B cell (primary cell): ENCODE results near the gene STXBP1. TPM values are rescaled to one million over a fixed set of nuclear protein-coding genes. Genes with fewer than 3 reads are reported as not detected.

Experiments used
- ATAC-seq: fragments of 200-7000 bp; cut with Tn5 transposase; one replicate; pipeline ENCODE4 v1.10.0; 2021; ENCODE audit warnings: low read depth, mild to moderate bottlenecking, moderate number of reproducible peaks, moderate library complexity
- CTCF ChIA-PET: fragments of 350-600 bp; sonication (Branson Sonifier 250); formaldehyde crosslinking; loops from one replicate; lab custom pipeline; 2021; ENCODE audit warnings: antibody characterized with exemption, inconsistent platforms; lab: Charles Lee
- POLR2A ChIA-PET: fragments of 350-600 bp; sonication (Branson Sonifier 250); formaldehyde crosslinking; loops from one replicate; lab custom pipeline; 2021; ENCODE audit warnings: antibody characterized with exemption; lab: Charles Lee
- DNase-seq: peaks from one replicate; pipeline ENCODE4 v3.0.0; 2013
- H2AFZ ChIP-seq: 2 replicates; pipeline ENCODE4 v1.6.1; 2012; ENCODE audit warnings: mild to moderate bottlenecking, low read depth, low read length; ENCODE audit not compliant: insufficient read depth, poor library complexity, severe bottlenecking
- H3K27ac ChIP-seq, 2 donors: 1 replicate in 1 of 2; 2 replicates in 1 of 2; pipeline ENCODE4 v1.5.1; 2012 to 2013; ENCODE audit warnings: low read length in 2 of 2, mild to moderate bottlenecking in 2 of 2, moderate library complexity in 1 of 2
- H3K27me3 ChIP-seq, 4 experiments: fragments of 200-600 bp in 1 of 4; sonication (generic) in 1 of 4; replicated peaks in 1 of 4; 1 replicate in 2 of 4; 2 replicates in 2 of 4; pipeline versions ENCODE4 v1.6.1 to v1.7.0; 2013 to 2016; ENCODE audit warnings: low read length in 3 of 4, mild to moderate bottlenecking in 2 of 4, mixed read lengths in 1 of 4, moderate library complexity in 1 of 4; ENCODE audit not compliant: insufficient read depth in 4 of 4, control insufficient read depth in 3 of 4; ENCODE audit errors: control extremely low read depth in 1 of 4
- H3K36me3 ChIP-seq, 2 experiments: replicated peaks in 1 of 2; 1 replicate in 1 of 2; 2 replicates in 1 of 2; pipeline versions ENCODE4 v1.6.1 to v1.7.1; 2013; ENCODE audit warnings: low read length in 1 of 2; ENCODE audit not compliant: insufficient read depth in 2 of 2, control insufficient read depth in 1 of 2; ENCODE audit errors: control extremely low read depth in 1 of 2, extremely low read depth in 1 of 2
- H3K4me1 ChIP-seq, 2 donors: fragments of 200-600 bp in 1 of 2; sonication (generic) in 1 of 2; 1 replicate in 1 of 2; 2 replicates in 1 of 2; pipeline versions ENCODE4 v1.5.1 to v1.6.1; 2013 to 2017; ENCODE audit warnings: low read length in 2 of 2; ENCODE audit not compliant: control insufficient read depth in 2 of 2, insufficient read depth in 2 of 2
- H3K4me2 ChIP-seq: replicated peaks from 2 replicates; pipeline ENCODE3; 2012; ENCODE audit warnings: mild to moderate bottlenecking, low read depth, low read length; ENCODE audit not compliant: poor library complexity, severe bottlenecking
- H3K4me3 ChIP-seq, 5 experiments: fragments of 200-600 bp in 1 of 5; sonication (generic) in 1 of 5; 1 replicate in 3 of 5; 2 replicates in 2 of 5; pipeline versions ENCODE4 v1.5.1 to v1.7.0; 2011 to 2016; ENCODE audit warnings: low read length in 4 of 5, mild to moderate bottlenecking in 4 of 5, low read depth in 2 of 5, control low read depth in 1 of 5, moderate library complexity in 1 of 5; ENCODE audit not compliant: insufficient read depth in 1 of 5; ENCODE audit errors: control extremely low read depth in 1 of 5, extremely low read depth in 1 of 5
- H3K79me2 ChIP-seq: fragments of 200-600 bp; sonication (generic); one replicate; pipeline ENCODE4 v1.6.0; 2016; ENCODE audit warnings: low read length; ENCODE audit not compliant: control insufficient read depth, insufficient read depth
- H3K9ac ChIP-seq: fragments of 200-600 bp; sonication (generic); 2 replicates; pipeline ENCODE4 v1.6.1; 2017; ENCODE audit warnings: mild to moderate bottlenecking, low read length, moderate library complexity
- H3K9me3 ChIP-seq, 3 donors: one replicate each; pipeline versions ENCODE4 v1.6.1 to v1.7.1; 2013; ENCODE audit warnings: low read length in 2 of 3; ENCODE audit not compliant: control insufficient read depth in 2 of 3, insufficient read depth in 1 of 3; ENCODE audit errors: control extremely low read depth in 1 of 3
- H4K20me1 ChIP-seq: 2 replicates; pipeline ENCODE4 v1.6.0; 2012; ENCODE audit warnings: mild to moderate bottlenecking, low read length; ENCODE audit not compliant: insufficient read depth, control insufficient read depth, poor library complexity, severe bottlenecking
- H3K27ac Mint-ChIP-seq: one replicate; pipeline ENCODE4 v1.8.0; 2021; ENCODE audit warnings: mixed read lengths
- H3K27me3 Mint-ChIP-seq: one replicate; pipeline ENCODE4 v1.8.0; 2021; ENCODE audit warnings: mixed read lengths
- H3K4me1 Mint-ChIP-seq: one replicate; pipeline ENCODE4 v1.8.0; 2021; ENCODE audit warnings: mixed read lengths
- H3K4me3 Mint-ChIP-seq: one replicate; pipeline ENCODE4 v1.8.0; 2021; ENCODE audit warnings: mixed read lengths
- H3K9me3 Mint-ChIP-seq: one replicate; pipeline ENCODE4 v1.8.0; 2022; ENCODE audit warnings: mixed read lengths; ENCODE audit not compliant: insufficient read depth
- EZH2 ChIP-seq: IDR thresholded peaks from 2 replicates; pipeline ENCODE4 v1.6.1; 2012; ENCODE audit warnings: borderline replicate concordance, low read depth, mild to moderate bottlenecking, moderate library complexity, low read length; ENCODE audit not compliant: insufficient read depth, poor library complexity, severe bottlenecking
- WGBS: methylation state at CpG from one replicate; pipeline ENCODE4 v1.1.5; 2013; ENCODE audit warnings: missing lambda C conversion rate; ENCODE audit not compliant: insufficient coverage; 5-methylcytosine and 5-hydroxymethylcytosine counted together
- intact Hi-C: fragments of 100-400 bp; cut with micrococcal nuclease; formaldehyde crosslinking; loops from one replicate; pipeline ENCODE4 v1.10.0; 2022
- polyA plus RNA-seq: library from polyadenylated mRNA; depleted of rRNA; stranded (reverse); fragments of >200 nt; gene quantifications from 2 replicates; pipeline ENCODE4 v1.2.3, GENCODE V29; 2012
- total RNA-seq, 2 donors: library from RNA; stranded (reverse); fragments of 120-200 nt in 1 of 2; gene quantifications; 1 replicate in 1 of 2; 2 replicates in 1 of 2; pipeline versions ENCODE4 v1.2.3 to v1.2.4, GENCODE V29; 2013 to 2022
- TF ChIP-seq, protein P1 (sequence below): fragments of 200-600 bp; IDR thresholded peaks from one replicate; pipeline ENCODE4 v1.8.0; 2022; ENCODE audit warnings: antibody characterized with exemption, mild to moderate bottlenecking

The STXBP1 gene
- total and polyA plus RNA-seq, 2 donors (not counting 1 experiment from before 2014, with no cell fraction given) = 0.62 TPM; not detected in 1

DNA sequence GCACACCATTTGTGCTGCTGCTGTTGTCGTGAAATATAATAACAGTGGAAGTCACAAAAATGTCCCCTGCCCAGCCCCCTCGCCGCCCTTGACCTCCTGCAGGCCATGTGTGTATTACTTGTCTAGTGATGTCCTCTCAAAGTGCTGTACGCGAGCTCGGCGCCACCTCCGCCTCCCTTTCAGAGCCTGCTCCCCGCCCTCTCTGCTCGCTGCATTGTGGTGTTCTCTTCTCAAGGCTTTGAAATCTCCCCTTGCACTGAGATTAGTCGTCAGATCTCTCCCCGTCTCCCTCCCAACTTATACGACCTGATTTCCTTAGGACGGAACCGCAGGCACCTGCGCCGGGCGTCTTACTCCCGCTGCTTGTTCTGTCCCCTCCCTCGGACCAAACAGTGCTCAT lies 80.0 kb downstream of the STXBP1 start:
- Mint-ChIP-seq H3K9me3 (no peaks in the 10 kb centered on the region), H3K4me1 (no peaks in the 10 kb centered on the region), H3K27me3 (no peaks in the 10 kb centered on the region), H3K27ac (no peak overlapping the region), H3K4me3 (no peak overlapping the region)
- Histone ChIP-seq H3K4me3 (no peak overlapping the region), H3K27ac (no peak overlapping the region), H3K4me2 (no peak overlapping the region), H3K4me1 (no peaks in the 10 kb centered on the region), H3K79me2 (no peaks in the 10 kb centered on the region), H3K36me3 (no peaks in the 10 kb centered on the region), H3K9me3 (no peaks in the 10 kb centered on the region), H3K9ac (no peak overlapping the region), H3K27me3 (no peaks in the 10 kb centered on the region), H2AFZ (no peak overlapping the region), H4K20me1 (no peaks in the 10 kb centered on the region)
- DNase-seq (no peak), ATAC-seq (no peak)
- 92% methylated on average over 11 of the region's 20 CpGs for WGBS
- ChIA-PET POLR2A (no interaction called here), CTCF (no interaction called here)
- intact Hi-C loops = no loop called here
- TF ChIP-seq EZH2 = no peak
- TF ChIP-seq, protein P1, sequence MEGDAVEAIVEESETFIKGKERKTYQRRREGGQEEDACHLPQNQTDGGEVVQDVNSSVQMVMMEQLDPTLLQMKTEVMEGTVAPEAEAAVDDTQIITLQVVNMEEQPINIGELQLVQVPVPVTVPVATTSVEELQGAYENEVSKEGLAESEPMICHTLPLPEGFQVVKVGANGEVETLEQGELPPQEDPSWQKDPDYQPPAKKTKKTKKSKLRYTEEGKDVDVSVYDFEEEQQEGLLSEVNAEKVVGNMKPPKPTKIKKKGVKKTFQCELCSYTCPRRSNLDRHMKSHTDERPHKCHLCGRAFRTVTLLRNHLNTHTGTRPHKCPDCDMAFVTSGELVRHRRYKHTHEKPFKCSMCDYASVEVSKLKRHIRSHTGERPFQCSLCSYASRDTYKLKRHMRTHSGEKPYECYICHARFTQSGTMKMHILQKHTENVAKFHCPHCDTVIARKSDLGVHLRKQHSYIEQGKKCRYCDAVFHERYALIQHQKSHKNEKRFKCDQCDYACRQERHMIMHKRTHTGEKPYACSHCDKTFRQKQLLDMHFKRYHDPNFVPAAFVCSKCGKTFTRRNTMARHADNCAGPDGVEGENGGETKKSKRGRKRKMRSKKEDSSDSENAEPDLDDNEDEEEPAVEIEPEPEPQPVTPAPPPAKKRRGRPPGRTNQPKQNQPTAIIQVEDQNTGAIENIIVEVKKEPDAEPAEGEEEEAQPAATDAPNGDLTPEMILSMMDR = no peak

DNA sequence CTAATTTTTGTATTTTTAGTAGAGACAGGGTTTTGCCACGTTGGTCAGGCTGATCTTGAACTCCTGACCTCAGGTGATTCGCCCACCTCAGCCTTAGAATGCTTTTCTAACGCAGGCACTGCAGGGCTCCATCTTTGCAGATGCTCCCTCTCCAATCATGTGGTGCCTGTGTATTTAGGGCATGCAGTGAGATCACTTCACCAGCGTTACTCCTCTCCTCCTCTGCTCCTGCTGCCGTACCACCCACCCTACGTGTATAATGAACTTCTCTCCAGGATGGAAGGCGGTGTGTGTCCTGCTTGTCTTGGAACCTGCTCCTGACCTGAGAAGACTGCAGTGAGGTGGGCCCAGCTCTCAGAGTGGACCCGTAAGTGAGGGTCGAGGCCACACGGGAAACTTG lies 81.1 kb downstream of the STXBP1 start:
- no peak overlapping the region for H3K27ac Mint-ChIP-seq
- H3K4me3 ChIP-seq = no peak overlapping the region
- H2AFZ ChIP-seq = no peak overlapping the region

More for the DNA sequence above, 81.1 kb downstream of the STXBP1 start:
- H3K36me3 ChIP-seq = no peaks in the 10 kb centered on the region
- ATAC-seq (no peak), DNase-seq (no peak)
- H3K9me3 ChIP-seq = no peaks in the 10 kb centered on the region
- TF ChIP-seq, protein P1 = no peak
- no peak for TF ChIP-seq EZH2
- intact Hi-C loops = no loop called here
- no peaks in the 10 kb centered on the region for H3K4me1 ChIP-seq
- CTCF ChIA-PET = no interaction called here
- Mint-ChIP-seq H3K4me1 (peaks cover 2% of the 10 kb centered on the region), H3K27me3 (no peaks in the 10 kb centered on the region), H3K4me3 (no peak overlapping the region), H3K9me3 (no peaks in the 10 kb centered on the region)
- no peaks in the 10 kb centered on the region for H3K27me3 ChIP-seq
- no peaks in the 10 kb centered on the region for H3K79me2 ChIP-seq
- POLR2A ChIA-PET = no interaction called here
- H3K27ac ChIP-seq = no peak overlapping the region
- no peaks in the 10 kb centered on the region for H4K20me1 ChIP-seq
- H3K9ac ChIP-seq = no peak overlapping the region
- no peak overlapping the region for H3K4me2 ChIP-seq
- WGBS = 93% methylated on average over 7 of the region's 10 CpGs
